ENCODE data around the gene BCL7C.

BCL7C gene

DNA sequence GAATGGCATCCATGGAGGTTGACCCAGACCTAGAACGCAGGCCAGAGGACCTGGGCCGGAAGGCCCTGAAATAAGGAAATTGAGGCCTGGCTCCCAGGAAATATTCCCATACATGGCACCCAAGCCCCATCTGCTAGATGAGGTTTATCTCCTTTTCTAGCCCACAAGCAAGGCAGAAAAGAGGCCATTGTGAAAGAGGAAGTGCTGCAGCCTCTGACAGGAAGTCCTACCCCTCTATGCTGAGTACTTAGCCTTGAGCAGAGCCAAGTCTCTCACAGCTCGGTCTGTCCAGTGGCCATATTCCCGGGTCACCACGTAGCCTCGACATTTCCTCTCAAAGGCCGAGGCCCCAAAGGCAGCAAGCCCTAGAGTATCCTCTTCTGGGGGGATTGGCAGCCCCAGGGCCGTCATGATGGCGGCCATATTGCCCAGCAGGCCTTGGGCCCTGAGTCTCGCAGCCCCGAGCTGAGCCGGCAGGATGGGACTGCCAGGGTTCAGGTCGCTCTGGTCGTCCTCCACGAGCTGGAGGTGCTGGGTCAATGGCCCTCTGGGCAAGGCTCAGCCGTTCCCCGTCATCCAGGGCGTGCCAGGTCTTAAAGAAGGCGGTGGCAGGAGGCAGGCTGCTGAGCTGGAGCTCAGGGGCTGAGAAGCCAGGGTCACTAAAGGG lies 10.4 kb upstream of the BCL7C start:
- Mint-ChIP-seq H3K4me1 (ENCODE audit: low read depth) (peaks cover 30% of the 10 kb centered on the region), H3K4me3 (no peak overlapping the region), H3K27me3 (no peaks in the 10 kb centered on the region), H3K36me3 (ENCODE audit: low read depth) (no peaks in the 10 kb centered on the region), H3K27ac (peak overlapping the region; percentile 88), H3K9me3 (peaks cover 4% of the 10 kb centered on the region)

DNA sequence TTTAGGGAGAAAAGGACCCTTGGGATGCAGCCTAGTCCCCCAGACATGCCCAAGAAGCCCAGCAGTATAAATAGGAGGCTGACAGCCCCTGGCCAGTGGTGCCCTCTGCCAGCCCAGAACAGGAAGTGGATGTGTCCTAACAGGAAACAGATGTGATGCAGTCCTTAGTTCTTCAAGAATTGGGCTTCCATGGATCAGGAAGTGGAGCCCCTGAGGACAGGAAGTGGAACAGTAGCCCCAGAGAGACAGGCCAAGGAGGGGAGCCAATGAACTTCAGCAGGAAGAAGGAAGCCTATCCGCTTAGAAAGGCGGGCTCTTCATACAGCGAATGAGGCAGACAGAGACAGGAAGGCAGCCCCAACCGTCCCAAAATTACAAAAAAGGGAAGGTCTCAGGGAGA lies 9.7 kb upstream of the BCL7C start:
- H3K4me1 Mint-ChIP-seq (ENCODE audit: low read depth) = peaks cover 30% of the 10 kb centered on the region
- H3K4me3 Mint-ChIP-seq = peak overlapping the region; percentile 28
- H3K9me3 Mint-ChIP-seq = peaks cover 4% of the 10 kb centered on the region
- H3K36me3 Mint-ChIP-seq (ENCODE audit: low read depth) = no peaks in the 10 kb centered on the region
- H3K27ac Mint-ChIP-seq = peak overlapping the region; percentile 88
- H3K27me3 Mint-ChIP-seq = no peaks in the 10 kb centered on the region

DNA sequence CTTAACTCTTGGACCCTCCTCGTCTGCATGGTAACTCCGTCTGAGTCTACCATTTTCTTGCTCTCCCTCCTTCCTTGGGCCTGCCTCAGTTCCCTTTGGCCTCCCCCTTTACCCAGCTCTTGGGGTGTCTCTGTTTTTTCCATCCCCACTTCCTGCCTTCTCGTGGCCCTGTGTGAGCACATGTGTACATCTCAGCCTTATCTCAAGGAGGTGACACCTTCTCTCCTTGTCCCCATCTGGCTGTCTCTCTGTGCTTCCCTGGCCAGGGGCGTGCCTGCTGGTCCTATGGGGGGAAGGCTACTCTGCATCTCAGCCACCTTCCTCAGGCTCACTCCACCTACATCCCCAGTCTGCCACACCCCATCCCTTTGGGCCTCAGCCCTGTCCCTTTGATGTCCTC lies 9.1 kb upstream of the BCL7C start:
- no peaks in the 10 kb centered on the region for H3K27me3 Mint-ChIP-seq
- H3K4me3 Mint-ChIP-seq = peak overlapping the region; percentile 96
- H3K4me1 Mint-ChIP-seq (ENCODE audit: low read depth) = peaks cover 30% of the 10 kb centered on the region
- H3K36me3 Mint-ChIP-seq (ENCODE audit: low read depth) = no peaks in the 10 kb centered on the region
- H3K9me3 Mint-ChIP-seq = peaks cover 4% of the 10 kb centered on the region
- H3K27ac Mint-ChIP-seq = peak overlapping the region; percentile 90

DNA sequence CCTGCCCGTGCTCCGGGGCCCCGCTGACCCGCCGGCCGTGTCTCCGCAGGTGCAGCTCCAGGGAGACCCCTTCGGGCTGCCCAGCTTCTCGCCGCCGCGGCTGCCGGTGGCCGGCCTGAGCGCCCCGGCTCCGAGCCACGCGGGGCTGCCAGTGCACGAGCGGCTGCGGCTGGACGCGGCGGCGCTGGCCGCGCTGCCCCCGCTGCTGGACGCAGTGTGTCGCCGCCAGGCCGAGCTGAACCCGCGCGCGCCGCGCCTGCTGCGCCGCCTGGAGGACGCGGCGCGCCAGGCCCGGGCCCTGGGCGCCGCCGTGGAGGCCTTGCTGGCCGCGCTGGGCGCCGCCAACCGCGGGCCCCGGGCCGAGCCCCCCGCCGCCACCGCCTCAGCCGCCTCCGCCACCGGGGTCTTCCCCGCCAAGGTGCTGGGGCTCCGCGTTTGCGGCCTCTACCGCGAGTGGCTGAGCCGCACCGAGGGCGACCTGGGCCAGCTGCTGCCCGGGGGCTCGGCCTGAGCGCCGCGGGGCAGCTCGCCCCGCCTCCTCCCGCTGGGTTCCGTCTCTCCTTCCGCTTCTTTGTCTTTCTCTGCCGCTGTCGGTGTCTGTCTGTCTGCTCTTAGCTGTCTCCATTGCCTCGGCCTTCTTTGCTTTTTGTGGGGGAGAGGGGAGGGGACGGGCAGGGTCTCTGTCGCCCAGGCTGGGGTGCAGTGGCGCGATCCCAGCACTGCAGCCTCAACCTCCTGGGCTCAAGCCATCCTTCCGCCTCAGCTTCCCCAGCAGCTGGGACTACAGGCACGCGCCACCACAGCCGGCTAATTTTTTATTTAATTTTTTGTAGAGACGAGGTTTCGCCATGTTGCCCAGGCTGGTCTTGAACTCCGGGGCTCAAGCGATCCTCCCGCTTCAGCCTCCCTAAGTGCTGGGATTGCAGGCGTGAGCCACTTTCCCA lies 8.4 kb upstream of the BCL7C start:
- Mint-ChIP-seq H3K9me3 (peaks cover 4% of the 10 kb centered on the region), H3K4me1 (ENCODE audit: low read depth) (peaks cover 31% of the 10 kb centered on the region), H3K27ac (peak overlapping the region; percentile 90), H3K27me3 (no peaks in the 10 kb centered on the region), H3K4me3 (peak overlapping the region; percentile 96), H3K36me3 (ENCODE audit: low read depth) (no peaks in the 10 kb centered on the region)

DNA sequence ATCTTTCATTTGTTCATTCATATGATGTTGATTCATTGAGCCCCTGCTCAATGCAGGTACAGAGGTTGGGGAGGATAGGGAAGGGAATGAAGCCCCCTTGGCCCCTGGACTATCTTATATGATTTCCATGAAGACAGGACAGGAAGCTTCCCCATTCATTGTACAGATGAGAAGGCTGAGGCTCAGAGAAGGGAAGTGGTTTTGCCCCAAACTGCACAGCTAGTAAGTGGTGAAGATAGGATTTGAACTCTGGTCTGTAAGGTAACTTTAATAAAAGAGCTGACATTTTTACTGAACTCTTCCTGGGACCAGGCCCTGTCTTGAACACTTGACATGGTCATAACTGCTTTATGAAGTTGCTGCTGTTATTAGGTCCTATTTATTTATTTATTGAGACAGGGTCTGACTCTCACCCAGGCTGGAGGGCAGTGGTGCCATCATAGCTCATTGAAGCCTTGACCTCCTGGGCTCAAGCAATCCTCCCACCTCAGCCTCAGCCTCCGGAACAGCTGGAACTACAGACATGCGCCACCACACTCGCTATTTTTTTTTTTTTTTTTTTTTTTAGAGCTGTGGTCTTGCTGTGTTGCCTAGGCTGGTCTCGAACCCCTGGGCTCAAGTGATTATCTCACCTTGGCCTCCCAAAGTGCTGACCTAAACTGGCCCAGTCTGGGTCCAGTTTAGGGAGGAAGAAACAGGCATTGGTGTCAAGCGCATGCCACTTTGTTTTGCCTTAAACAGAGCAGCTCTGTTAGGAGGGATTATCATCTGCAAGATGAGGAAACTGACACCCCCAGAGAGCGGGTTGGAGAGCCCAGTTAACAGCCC lies 7.5 kb upstream of the BCL7C start:
- H3K36me3 Mint-ChIP-seq (ENCODE audit: low read depth) = no peaks in the 10 kb centered on the region
- H3K27ac Mint-ChIP-seq = peak overlapping the region; percentile 71
- H3K4me1 Mint-ChIP-seq (ENCODE audit: low read depth) = peaks cover 37% of the 10 kb centered on the region
- peak overlapping the region; percentile 71 for H3K4me3 Mint-ChIP-seq
- H3K9me3 Mint-ChIP-seq = peaks cover 4% of the 10 kb centered on the region
- H3K27me3 Mint-ChIP-seq = no peaks in the 10 kb centered on the region

DNA sequence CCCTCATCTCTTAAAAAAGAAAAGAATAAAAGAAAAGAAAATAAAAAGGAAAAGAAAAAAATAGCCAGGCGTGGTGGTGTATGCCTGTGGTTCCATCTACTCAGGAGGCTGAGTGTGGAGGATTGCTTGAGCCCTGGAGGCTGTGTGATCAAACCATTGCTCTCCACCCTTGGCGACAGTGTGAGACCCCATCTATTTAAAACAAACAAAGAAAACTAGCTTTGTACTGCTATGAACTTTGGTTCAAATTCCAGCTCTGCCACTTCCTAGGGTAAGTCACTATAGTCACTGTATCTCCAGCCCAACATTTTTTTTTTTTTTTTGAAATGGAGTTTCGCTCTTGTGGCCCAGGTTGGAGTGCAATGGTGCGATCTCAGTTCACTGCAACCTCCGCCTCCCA lies 6.7 kb upstream of the BCL7C start:
- H3K36me3 Mint-ChIP-seq (ENCODE audit: low read depth) = no peaks in the 10 kb centered on the region
- peaks cover 4% of the 10 kb centered on the region for H3K9me3 Mint-ChIP-seq
- H3K4me3 Mint-ChIP-seq = no peak overlapping the region
- no peak overlapping the region for H3K27ac Mint-ChIP-seq
- peaks cover 44% of the 10 kb centered on the region for H3K4me1 Mint-ChIP-seq (ENCODE audit: low read depth)
- H3K27me3 Mint-ChIP-seq = no peaks in the 10 kb centered on the region

DNA sequence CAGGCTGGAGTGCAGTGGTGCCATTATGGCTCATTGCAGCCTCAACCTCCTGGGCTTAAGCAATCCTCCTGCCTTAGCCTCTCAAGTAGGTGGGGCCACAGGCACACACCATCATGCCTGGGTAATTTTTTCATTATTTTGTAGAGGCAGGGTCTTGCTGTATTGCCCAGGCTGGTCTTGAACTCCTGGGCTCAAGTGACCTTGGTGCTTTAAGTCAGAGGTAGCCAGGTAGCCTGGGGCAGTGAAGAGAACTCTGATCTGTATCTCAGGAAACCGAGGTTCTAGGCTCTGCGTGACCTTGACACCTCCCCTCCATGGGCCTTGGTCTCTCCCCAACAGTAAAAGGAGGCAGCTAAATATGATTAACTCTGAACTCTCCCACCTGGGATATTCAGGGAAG lies 5.9 kb upstream of the BCL7C start:
- Mint-ChIP-seq H3K36me3 (ENCODE audit: low read depth) (no peaks in the 10 kb centered on the region), H3K27ac (no peak overlapping the region), H3K4me3 (no peak overlapping the region), H3K27me3 (no peaks in the 10 kb centered on the region), H3K9me3 (peaks cover 4% of the 10 kb centered on the region), H3K4me1 (ENCODE audit: low read depth) (peaks cover 52% of the 10 kb centered on the region)

DNA sequence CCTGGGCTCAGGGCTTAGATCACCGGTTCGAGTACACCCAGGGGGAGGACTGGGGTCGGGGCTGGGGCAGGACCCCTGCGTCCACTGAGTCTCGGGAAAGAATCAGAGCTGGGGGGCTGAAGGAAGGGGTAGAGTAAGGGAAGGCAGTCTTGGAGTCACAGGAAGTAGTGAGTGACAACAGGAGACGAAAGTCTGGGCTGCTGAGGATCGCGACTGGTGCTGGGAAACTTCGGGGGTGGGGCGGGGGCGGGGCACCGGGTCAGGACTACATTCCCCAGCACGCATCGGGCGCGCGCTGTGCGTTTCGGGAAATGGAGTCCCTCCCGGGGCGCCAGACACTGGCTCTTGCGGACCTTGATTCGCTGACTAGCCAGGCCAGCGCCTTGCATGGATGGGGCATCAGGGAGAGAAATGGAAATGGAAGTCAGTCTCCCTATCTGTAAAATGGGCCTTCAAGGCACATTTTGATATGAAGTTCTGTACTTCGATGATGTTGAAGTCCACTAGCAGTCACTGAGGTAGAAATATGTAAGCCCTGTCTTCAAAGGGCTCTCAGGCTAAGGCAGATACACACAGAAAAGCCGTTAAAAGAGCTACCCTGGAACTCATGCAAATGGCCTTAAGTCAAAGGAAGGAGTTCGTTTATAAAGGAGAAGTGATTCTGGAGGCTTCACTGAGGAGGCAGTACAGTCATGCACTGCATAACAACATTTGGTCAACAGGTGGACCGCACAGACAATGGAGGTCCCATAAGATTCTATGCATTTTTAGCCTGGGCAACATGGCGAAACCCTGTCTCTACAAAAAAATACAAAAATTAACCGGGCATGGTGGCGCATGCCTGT lies 3.2 kb upstream of the BCL7C start:
- no peaks in the 10 kb centered on the region for H3K27me3 Mint-ChIP-seq
- H3K27ac Mint-ChIP-seq = peak overlapping the region; percentile 84
- peaks cover 53% of the 10 kb centered on the region for H3K4me1 Mint-ChIP-seq (ENCODE audit: low read depth)
- H3K4me3 Mint-ChIP-seq = peak overlapping the region; percentile 66
- no peaks in the 10 kb centered on the region for H3K9me3 Mint-ChIP-seq
- H3K36me3 Mint-ChIP-seq (ENCODE audit: low read depth) = no peaks in the 10 kb centered on the region

DNA sequence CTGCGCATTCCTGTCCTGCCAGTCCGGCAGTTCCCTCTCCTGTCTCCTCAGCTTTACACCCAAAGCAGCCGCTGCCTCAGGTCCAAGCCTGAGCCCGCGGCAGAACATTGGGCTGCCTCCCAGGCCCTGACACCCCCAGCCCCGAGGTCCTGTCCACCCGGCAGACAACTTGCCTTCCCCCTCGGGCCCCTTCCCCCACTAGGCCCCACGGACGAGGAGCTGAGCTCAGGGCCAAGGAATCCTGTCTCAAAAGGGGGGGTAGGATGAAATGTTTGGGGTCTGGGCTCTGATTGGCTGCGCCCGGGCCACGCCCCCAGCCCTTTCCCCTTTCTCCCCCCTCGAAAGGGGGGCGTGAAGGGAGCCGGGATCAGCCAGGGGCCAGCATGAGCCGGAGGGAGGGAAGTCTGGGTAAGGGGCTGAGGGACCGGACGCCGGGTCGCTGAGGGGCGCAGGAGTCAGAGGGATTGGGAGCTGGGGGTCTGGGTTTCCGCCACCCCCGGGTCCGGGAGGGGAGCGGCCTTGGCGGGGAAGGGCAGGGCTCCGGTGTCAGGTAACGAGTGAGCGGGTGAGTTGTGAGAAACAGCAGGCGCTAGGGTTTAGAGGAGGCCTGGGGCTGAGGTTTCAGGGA lies 2.5 kb upstream of the BCL7C start, which contains the start of gene CTF1:
CTF1 (plus strand) TSS at position 354 of the 628 bp plus-strand sequence; CDS start at position 384, 30 bp downstream.
- Mint-ChIP-seq H3K4me3 (peak within 1 kb of the TSS; percentile 66), H3K27ac (peak within 1 kb of the TSS; percentile 91), H3K36me3 (ENCODE audit: low read depth) (peaks cover 3% of the 10 kb centered on the region), H3K9me3 (no peaks in the 10 kb centered on the region), H3K4me1 (ENCODE audit: low read depth) (peaks cover 53% of the 10 kb centered on the region), H3K27me3 (no peaks in the 10 kb centered on the region)

DNA sequence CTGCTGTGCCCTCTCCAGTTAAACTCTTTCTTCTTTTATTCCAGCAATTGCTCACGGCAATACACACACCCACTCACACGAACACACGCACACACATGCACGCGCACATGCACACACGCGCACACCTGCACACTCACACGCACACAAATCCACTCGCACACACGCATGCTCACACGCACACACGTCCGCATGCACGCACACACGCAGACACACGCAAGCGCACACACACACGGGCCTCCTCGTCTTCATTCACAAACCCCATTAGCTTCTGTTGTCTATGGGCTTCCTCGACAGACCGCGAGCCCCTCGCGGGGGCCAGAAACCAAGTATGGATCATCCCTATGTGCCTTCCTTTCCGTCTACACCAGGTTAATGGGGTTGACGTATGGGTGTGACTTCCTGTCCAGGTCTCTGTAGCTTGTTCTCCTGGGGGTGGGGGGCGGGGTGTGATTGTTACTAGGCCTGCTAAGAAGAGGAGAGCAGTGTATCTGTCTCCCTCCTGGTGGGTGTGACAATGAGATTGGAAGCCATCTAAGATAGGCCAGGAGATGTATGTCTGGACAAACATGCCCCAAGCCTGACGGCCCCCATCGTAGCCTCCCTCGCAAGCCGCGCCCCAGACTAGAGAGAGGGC lies 1.9 kb upstream of the BCL7C start:
- Mint-ChIP-seq H3K27ac (peak overlapping the region; percentile 91), H3K9me3 (no peaks in the 10 kb centered on the region), H3K4me1 (ENCODE audit: low read depth) (peaks cover 49% of the 10 kb centered on the region), H3K4me3 (no peak overlapping the region), H3K36me3 (ENCODE audit: low read depth) (peaks cover 6% of the 10 kb centered on the region), H3K27me3 (no peaks in the 10 kb centered on the region)

DNA sequence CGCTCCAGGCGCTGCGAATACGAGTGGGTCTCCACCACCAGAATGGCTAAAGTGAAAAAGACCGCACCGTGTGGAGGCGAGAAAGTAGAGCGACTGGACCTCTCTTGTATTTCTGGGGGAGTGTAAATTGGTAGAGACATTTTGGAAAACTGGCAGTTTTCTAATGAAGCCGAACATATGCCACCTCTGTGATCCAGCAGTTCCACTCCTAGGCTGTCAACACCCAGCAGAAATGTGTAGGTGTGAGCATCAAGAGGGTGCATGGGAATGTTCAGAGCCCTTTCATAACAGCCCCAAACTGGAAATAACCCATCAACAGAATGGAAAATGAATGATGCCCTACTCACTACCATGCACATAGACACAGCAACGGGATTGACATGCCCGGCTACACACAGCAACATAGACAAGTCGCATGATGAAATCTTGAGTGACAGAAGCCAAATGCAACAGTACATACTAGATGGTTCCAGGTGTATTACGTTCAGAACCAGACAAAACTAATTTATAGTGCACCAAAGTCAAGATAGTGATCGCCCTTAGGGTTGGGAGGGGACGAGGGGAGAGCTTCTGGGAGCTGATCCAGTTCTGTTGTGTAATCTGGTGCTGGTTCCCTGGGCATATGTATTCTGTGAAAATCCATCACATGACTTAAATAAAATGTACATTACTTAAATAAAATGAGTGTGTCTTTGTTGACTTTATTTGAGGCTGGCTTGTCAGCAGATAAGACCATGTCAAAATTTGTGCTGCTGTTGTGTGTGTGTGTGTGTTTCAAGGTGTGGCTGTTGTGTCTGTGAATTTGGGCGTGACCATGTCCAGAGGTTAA lies 877 bp upstream of the BCL7C start:
- H3K27ac Mint-ChIP-seq = peak overlapping the region; percentile 79
- H3K9me3 Mint-ChIP-seq = no peaks in the 10 kb centered on the region
- H3K27me3 Mint-ChIP-seq = no peaks in the 10 kb centered on the region
- H3K4me3 Mint-ChIP-seq = peak overlapping the region; percentile 77
- H3K36me3 Mint-ChIP-seq (ENCODE audit: low read depth) = peaks cover 9% of the 10 kb centered on the region
- H3K4me1 Mint-ChIP-seq (ENCODE audit: low read depth) = peaks cover 49% of the 10 kb centered on the region

DNA sequence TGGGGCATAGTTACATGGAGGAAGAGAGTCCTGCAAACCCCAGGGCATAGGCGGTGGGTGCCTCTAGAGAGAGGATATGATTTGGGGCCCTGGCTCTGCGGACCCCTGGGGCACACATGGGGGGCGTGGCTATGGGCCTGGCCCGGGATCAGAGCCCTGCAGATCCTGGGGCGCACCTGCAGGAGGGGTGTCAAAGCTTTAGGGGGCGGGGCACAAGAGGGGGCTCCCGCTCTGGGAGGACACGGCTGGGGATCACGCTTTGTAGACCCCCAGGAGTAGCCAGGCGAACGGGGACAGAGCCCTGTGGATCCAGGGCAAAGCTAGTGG lies 497 bp downstream of the BCL7C start:
- Mint-ChIP-seq H3K9me3 (no peaks in the 10 kb centered on the region), H3K4me1 (ENCODE audit: low read depth) (peaks cover 49% of the 10 kb centered on the region), H3K36me3 (ENCODE audit: low read depth) (peaks cover 18% of the 10 kb centered on the region), H3K27ac (peak overlapping the region; percentile 79), H3K27me3 (no peaks in the 10 kb centered on the region), H3K4me3 (peak overlapping the region; percentile 89)
